Panc1 (cell line): Measurements from ENCODE around the gene ZBTB8OS. TPM values are rescaled to one million over a fixed set of nuclear protein-coding genes. Genes with fewer than 3 reads are reported as not detected.
A peak's percentile ranks its signal among the peaks of the same experiment; 100 is the strongest.

Experiments
- ATAC-seq: fragments of 200-7000 bp; cut with Tn5 transposase; 2 replicates; pipeline ENCODE4 v1.9.1; 2020; ENCODE audit warnings: mild to moderate bottlenecking, moderate library complexity
- BruUV-seq: library from RNA; stranded (reverse); fragments of 400-500 nt; replicated peaks from 2 replicates; lab custom pipeline; 2021; lab: Mats Ljungman, UMichigan
- CTCF ChIA-PET: fragments of 300-600 bp; sonication (Branson Sonifier 250); formaldehyde crosslinking; loops from one replicate; lab custom pipeline; 2022; ENCODE audit warnings: antibody characterized with exemption; lab: Charles Lee
- POLR2A ChIA-PET: fragments of 300-600 bp; sonication (Branson Sonifier 250); formaldehyde crosslinking; loops from one replicate; lab custom pipeline; 2022; ENCODE audit warnings: antibody characterized with exemption; lab: Charles Lee
- DNase-seq: peaks from one replicate; pipeline ENCODE4 v3.0.0-alpha.2; 2010; ENCODE audit warnings: low read depth, low spot score
- H3K27ac ChIP-seq: 2 replicates; pipeline ENCODE4 v1.5.1; 2011; ENCODE audit warnings: mild to moderate bottlenecking, low read length, inconsistent platforms
- H3K27me3 ChIP-seq: fragments of 200-500 bp; sonication (Bioruptor generic); 2 replicates; pipeline ENCODE4 v1.6.0; 2014; ENCODE audit warnings: low read length, inconsistent platforms; ENCODE audit not compliant: control insufficient read depth, insufficient read depth
- H3K36me3 ChIP-seq: fragments of 200-500 bp; sonication (Bioruptor generic); 2 replicates; pipeline ENCODE4 v1.5.1; 2014; ENCODE audit warnings: inconsistent platforms, mild to moderate bottlenecking, low read length, moderate library complexity; ENCODE audit not compliant: control insufficient read depth, insufficient read depth
- H3K4me1 ChIP-seq: 2 replicates; pipeline ENCODE4 v1.5.1; 2011; ENCODE audit warnings: inconsistent platforms, mild to moderate bottlenecking, low read length, moderate library complexity; ENCODE audit not compliant: control insufficient read depth, insufficient read depth
- H3K4me3 ChIP-seq, 2 experiments: 2 replicates each; pipeline ENCODE4 v1.5.1; 2011 to 2012; ENCODE audit warnings: low read depth in 2 of 2, low read length in 2 of 2, mild to moderate bottlenecking in 2 of 2, inconsistent platforms in 1 of 2, moderate library complexity in 1 of 2
- H3K9me3 ChIP-seq: fragments of 200-500 bp; sonication (Bioruptor generic); 2 replicates; pipeline ENCODE4 v1.5.1; 2014; ENCODE audit warnings: low read depth, mild to moderate bottlenecking, inconsistent platforms, low read length, moderate library complexity; ENCODE audit not compliant: control insufficient read depth, insufficient read depth
- POLR2AphosphoS5 ChIP-seq: IDR thresholded peaks from 2 replicates; pipeline ENCODE4 v1.6.1; 2012; ENCODE audit warnings: mild to moderate bottlenecking, low read depth, low read length, moderate library complexity
- SIN3A ChIP-seq: IDR thresholded peaks from 2 replicates; pipeline ENCODE4 v1.6.1; 2012; ENCODE audit warnings: low read depth, mild to moderate bottlenecking, low read length, moderate library complexity, borderline replicate concordance; ENCODE audit not compliant: insufficient read depth
- TCF7L2 ChIP-seq: IDR thresholded peaks from 2 replicates; pipeline ENCODE4 v1.6.1; 2011; ENCODE audit warnings: mild to moderate bottlenecking, low read depth, low read length, inconsistent platforms
- in situ Hi-C: cut with HindIII; loops from 2 replicates; pipeline ENCODE4 v1.10.0; 2016; ENCODE audit warnings: low sequenced_read_pairs, low pct_unique_long_range_greater_than_20kb
- intact Hi-C: fragments of 100-400 bp; cut with micrococcal nuclease; formaldehyde crosslinking; loops from one replicate; pipeline ENCODE4 v1.10.0; 2022; ENCODE audit not compliant: unreplicated experiment
- total RNA-seq: library from RNA; stranded (reverse); gene quantifications from one replicate; pipeline ENCODE4 v1.2.1, GENCODE V29; 2021; ENCODE audit not compliant: unreplicated experiment
- TF ChIP-seq, protein P1 (sequence below): fragments of 450-650 bp; IDR thresholded peaks from 2 replicates; pipeline ENCODE4 v1.5.1; 2017; ENCODE audit warnings: mild to moderate bottlenecking
- TF ChIP-seq, protein P2 (sequence below), 2 experiments: IDR thresholded peaks; 2 replicates each; pipeline ENCODE4 v1.6.1; 2011 to 2012; ENCODE audit warnings: low read depth in 2 of 2, control low read depth in 1 of 2, low read length in 1 of 2, mild to moderate bottlenecking in 1 of 2, moderate library complexity in 1 of 2; ENCODE audit not compliant: insufficient read depth in 1 of 2

ZBTB8OS gene
- total RNA-seq, 1 experiment from 2014 or later: 78.9 TPM

DNA sequence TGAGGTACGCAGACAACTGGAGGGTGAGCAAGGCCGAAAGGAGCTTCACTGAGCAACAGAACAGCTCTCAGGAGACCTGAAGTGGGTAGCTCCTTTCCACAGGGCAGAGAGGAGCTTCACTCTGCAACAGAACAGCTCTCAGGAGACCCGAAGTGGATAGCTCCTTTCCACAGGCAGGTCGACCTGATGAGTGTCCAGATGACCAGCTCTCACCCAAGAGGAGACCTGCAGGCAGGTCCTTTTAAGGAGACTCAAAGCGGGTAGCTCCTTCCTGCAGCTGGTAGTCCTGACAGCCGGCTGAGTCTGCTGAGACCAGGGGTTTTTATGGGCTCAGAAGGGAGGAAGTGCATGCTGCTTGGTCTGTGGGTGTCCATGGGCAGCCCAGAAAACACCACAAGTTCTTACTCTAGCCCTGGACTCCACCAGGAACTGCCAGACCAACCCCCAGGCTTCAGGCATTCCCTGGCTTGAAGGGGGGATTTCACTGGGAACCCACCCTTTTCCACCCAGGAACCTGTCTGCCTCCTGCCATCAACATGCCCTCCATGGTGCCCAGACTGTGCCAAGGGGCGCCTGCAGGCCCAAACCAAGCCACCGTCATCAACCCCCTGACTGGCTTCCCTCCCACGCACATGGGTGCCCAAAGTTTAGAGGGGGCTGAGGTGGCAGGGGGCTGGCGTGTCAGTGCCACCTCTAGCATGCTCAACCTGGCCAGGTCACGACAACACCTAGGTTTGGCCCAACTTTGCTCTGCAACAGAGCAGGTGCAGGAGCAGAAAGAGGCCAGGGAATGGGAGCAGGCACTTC, 43.6 kb downstream of the ZBTB8OS start:
- Histone ChIP-seq H3K27me3 (no peaks in the 10 kb centered on the region), H3K4me1 (no peaks in the 10 kb centered on the region), H3K4me3 (no peak overlapping the region), H3K27ac (no peak overlapping the region), H3K36me3 (no peaks in the 10 kb centered on the region), H3K9me3 (no peaks in the 10 kb centered on the region)
- no peak for DNase-seq
- BruUV-seq: no TSS peak
- peak; percentile 54 for ATAC-seq
- POLR2A ChIA-PET: no interaction called here
- intact Hi-C loops: no loop called here
- in situ Hi-C loops: no loop called here
- TF ChIP-seq, protein P1, sequence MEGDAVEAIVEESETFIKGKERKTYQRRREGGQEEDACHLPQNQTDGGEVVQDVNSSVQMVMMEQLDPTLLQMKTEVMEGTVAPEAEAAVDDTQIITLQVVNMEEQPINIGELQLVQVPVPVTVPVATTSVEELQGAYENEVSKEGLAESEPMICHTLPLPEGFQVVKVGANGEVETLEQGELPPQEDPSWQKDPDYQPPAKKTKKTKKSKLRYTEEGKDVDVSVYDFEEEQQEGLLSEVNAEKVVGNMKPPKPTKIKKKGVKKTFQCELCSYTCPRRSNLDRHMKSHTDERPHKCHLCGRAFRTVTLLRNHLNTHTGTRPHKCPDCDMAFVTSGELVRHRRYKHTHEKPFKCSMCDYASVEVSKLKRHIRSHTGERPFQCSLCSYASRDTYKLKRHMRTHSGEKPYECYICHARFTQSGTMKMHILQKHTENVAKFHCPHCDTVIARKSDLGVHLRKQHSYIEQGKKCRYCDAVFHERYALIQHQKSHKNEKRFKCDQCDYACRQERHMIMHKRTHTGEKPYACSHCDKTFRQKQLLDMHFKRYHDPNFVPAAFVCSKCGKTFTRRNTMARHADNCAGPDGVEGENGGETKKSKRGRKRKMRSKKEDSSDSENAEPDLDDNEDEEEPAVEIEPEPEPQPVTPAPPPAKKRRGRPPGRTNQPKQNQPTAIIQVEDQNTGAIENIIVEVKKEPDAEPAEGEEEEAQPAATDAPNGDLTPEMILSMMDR: no peak
- TF ChIP-seq POLR2AphosphoS5: no peak
- CTCF ChIA-PET: interaction anchor here (0.8 kb wide), 1 partner anchor 86 kb away, joined by 5 read pairs; no protein-coding TSS in a partner anchor

DNA sequence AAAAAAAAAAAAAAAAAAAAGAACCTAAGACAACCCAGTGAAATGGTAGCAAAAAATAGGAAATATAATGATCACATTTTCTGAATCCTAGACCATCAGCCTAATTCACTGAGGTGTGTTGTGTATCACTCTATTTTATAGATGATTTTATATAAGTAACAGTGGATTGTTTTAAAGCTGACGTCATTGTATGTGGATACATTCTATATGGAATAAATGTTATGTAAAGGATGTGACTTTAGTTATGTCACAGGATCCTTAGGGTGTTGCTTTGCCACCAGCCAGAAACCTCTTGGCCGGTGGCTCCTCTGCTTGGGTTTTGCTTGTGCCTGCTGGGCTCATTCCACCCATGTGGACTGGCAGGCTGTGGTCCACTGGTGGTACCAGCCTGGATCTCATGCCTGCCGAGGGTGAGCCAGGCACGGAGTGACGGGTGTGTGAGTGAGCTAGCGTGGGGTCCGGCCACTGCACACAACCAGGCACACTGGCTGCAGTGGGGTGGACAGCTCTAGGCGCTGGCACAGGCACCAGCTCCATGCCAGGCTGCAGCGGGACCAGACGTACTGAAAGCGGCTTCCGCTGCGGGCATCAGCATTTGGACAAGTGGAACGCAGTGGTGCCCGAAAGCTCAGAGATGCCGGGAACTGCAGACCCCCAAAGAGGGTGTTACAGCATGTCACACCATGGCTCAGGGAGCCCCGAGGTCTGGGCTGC, 44.5 kb downstream of the ZBTB8OS start:
- no peaks in the 10 kb centered on the region for H3K4me1 ChIP-seq
- H3K27ac ChIP-seq: no peak overlapping the region
- no peak overlapping the region for H3K4me3 ChIP-seq
- in situ Hi-C loops: no loop called here
- no peaks in the 10 kb centered on the region for H3K9me3 ChIP-seq
- ATAC-seq: peak; percentile 56; the same call in 1 of the 2 replicates
- no peak for DNase-seq
- no TSS peak for BruUV-seq
- ChIA-PET POLR2A (interaction anchor here (0.5 kb wide), 1 partner anchor 34 kb away, joined by 5 read pairs; no protein-coding TSS in a partner anchor), CTCF (interaction anchor here (0.6 to 0.8 kb wide), 3 partner anchors 85 to 384 kb away, joined by 3 to 5 read pairs (median 3); partner anchors contain the start of genes EIF3I and TMEM234)
- H3K36me3 ChIP-seq: no peaks in the 10 kb centered on the region
- H3K27me3 ChIP-seq: no peaks in the 10 kb centered on the region
- intact Hi-C loops: no loop called here
- TF ChIP-seq, protein P1: no peak
- TF ChIP-seq TCF7L2: no peak
- TF ChIP-seq POLR2AphosphoS5: no peak
- TF ChIP-seq, protein P2, sequence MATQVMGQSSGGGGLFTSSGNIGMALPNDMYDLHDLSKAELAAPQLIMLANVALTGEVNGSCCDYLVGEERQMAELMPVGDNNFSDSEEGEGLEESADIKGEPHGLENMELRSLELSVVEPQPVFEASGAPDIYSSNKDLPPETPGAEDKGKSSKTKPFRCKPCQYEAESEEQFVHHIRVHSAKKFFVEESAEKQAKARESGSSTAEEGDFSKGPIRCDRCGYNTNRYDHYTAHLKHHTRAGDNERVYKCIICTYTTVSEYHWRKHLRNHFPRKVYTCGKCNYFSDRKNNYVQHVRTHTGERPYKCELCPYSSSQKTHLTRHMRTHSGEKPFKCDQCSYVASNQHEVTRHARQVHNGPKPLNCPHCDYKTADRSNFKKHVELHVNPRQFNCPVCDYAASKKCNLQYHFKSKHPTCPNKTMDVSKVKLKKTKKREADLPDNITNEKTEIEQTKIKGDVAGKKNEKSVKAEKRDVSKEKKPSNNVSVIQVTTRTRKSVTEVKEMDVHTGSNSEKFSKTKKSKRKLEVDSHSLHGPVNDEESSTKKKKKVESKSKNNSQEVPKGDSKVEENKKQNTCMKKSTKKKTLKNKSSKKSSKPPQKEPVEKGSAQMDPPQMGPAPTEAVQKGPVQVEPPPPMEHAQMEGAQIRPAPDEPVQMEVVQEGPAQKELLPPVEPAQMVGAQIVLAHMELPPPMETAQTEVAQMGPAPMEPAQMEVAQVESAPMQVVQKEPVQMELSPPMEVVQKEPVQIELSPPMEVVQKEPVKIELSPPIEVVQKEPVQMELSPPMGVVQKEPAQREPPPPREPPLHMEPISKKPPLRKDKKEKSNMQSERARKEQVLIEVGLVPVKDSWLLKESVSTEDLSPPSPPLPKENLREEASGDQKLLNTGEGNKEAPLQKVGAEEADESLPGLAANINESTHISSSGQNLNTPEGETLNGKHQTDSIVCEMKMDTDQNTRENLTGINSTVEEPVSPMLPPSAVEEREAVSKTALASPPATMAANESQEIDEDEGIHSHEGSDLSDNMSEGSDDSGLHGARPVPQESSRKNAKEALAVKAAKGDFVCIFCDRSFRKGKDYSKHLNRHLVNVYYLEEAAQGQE (IDR thresholded peaks at IDR 0.05; ENCODE audit: insufficient read depth in 1 of 2, low read depth in 2 of 2, low read length in 1 of 2): no peak
- no peak for TF ChIP-seq SIN3A
